ENCODE data around the gene TMEM184C. TPM values are rescaled to one million over a fixed set of nuclear protein-coding genes. Genes with fewer than 3 reads are reported as not detected.

The TMEM184C gene
- total and polyA plus RNA-seq, 8 donors, result 5.1 to 31.8 (median 9.7) TPM

DNA sequence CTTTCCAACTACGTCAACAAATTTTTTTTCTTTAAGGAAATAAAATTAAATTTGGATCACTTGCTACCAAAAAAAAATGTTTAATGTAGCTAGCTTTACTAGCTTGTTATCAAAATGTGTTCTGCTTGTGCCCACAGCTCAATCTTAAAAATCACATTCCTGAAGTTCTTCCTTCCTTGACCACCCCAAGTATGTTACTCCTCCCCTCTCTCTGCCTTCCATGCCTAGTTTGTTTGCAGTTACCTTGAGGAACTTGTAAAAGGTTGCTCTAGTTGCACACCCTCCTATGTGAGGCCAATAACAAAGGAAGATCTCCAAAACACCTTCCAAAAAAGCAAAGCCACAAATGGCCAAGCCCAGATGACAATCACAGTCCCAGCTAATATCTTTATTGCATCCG is 19.6 kb upstream of the TMEM184C start:
- WGBS, 5 donors, result 59 to 79% (median 62%) methylated on average over 2 of the region's 2 CpGs
- no peak overlapping the region for H3K4me3 ChIP-seq
- intact Hi-C loops (cut with DNase I; ENCODE audit: low total_unique reads), result no loop called here
- H3K27me3 ChIP-seq, result no peaks in the 10 kb centered on the region
- H3K9me3 ChIP-seq, result no peaks in the 10 kb centered on the region
- no peaks in the 10 kb centered on the region for H3K36me3 ChIP-seq
- TF ChIP-seq POLR2AphosphoS5 (IDR thresholded peaks at IDR 0.05) (no peak), EP300 (IDR thresholded peaks at IDR 0.05) (no peak), POLR2A (IDR thresholded peaks at IDR 0.05) (no peak)
- TF ChIP-seq, protein P1, sequence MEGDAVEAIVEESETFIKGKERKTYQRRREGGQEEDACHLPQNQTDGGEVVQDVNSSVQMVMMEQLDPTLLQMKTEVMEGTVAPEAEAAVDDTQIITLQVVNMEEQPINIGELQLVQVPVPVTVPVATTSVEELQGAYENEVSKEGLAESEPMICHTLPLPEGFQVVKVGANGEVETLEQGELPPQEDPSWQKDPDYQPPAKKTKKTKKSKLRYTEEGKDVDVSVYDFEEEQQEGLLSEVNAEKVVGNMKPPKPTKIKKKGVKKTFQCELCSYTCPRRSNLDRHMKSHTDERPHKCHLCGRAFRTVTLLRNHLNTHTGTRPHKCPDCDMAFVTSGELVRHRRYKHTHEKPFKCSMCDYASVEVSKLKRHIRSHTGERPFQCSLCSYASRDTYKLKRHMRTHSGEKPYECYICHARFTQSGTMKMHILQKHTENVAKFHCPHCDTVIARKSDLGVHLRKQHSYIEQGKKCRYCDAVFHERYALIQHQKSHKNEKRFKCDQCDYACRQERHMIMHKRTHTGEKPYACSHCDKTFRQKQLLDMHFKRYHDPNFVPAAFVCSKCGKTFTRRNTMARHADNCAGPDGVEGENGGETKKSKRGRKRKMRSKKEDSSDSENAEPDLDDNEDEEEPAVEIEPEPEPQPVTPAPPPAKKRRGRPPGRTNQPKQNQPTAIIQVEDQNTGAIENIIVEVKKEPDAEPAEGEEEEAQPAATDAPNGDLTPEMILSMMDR (IDR thresholded peaks at IDR 0.05), result no peak
- DNase-seq, result no peak
- peaks cover 0 to 15% (median 14%) of the 10 kb centered on the region in 4 donors for H3K4me1 ChIP-seq
- H3K27ac ChIP-seq, result peak overlapping the region in 4 of 5 donors; percentile 13 to 66 (median 48)

DNA sequence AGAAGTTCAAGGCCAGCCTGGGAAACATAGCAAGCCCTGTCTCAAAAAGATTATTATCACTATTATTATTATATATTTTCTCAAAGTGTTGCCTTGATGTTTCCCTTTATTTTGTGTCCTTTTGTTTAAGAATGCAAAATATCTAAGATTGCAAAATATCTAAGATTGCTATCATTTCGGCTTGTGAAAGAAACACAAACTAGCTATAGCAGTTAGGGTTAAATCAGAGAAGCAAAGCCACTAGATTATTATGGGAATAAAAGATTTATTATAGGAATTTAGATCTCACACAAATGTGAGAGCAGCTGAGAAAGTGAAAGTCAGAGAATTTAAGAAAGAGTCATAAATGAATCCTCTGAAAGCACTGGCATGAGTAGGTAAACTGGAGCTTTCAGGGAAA is 18.0 kb upstream of the TMEM184C start:
- Histone ChIP-seq H3K4me1 (peaks cover 0 to 15% (median 14%) of the 10 kb centered on the region in 4 donors), H3K4me3 (no peak overlapping the region), H3K36me3 (no peaks in the 10 kb centered on the region), H3K27ac (no peak overlapping the region), H3K9me3 (no peaks in the 10 kb centered on the region), H3K27me3 (no peaks in the 10 kb centered on the region)
- no peak for DNase-seq
- intact Hi-C loops (cut with DNase I; ENCODE audit: low total_unique reads), result no loop called here
- 91 to 93% (median 92%) methylated on average over 1 of the region's 1 CpG for WGBS, 5 donors
- no peak for TF ChIP-seq EP300 (IDR thresholded peaks at IDR 0.05)
- TF ChIP-seq POLR2AphosphoS5 (IDR thresholded peaks at IDR 0.05), result no peak
- no peak for TF ChIP-seq POLR2A (IDR thresholded peaks at IDR 0.05)
- TF ChIP-seq, protein P1 (IDR thresholded peaks at IDR 0.05), result no peak

DNA sequence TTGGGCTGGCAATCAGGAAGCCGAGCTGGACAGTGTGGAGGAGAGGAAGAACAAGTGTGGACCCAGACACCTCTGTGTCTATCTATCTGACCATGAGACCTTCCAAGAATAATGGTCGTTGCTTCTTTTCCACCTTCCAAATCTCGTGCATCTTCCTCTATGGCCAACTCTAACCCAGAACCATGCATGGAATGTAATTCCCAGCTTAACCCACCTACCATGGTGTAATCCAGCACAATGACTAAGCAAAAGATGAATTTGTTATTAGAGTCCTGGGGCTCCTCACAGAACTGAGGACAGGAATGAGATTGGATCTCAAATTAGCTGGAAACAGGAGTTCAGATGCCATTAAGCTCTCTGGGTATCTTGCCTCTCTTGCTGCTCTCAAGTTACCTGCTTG is 17.4 kb upstream of the TMEM184C start:
- H3K36me3 ChIP-seq, result no peaks in the 10 kb centered on the region
- H3K9me3 ChIP-seq, result no peaks in the 10 kb centered on the region
- intact Hi-C loops (cut with DNase I; ENCODE audit: low total_unique reads), result no loop called here
- peaks cover 0 to 15% (median 14%) of the 10 kb centered on the region in 4 donors for H3K4me1 ChIP-seq
- no peak overlapping the region for H3K27ac ChIP-seq
- no peak overlapping the region for H3K4me3 ChIP-seq
- no peaks in the 10 kb centered on the region for H3K27me3 ChIP-seq
- 80 to 88% (median 84%) methylated on average over 3 of the region's 3 CpGs for WGBS, 5 donors
- no peak for TF ChIP-seq POLR2AphosphoS5 (IDR thresholded peaks at IDR 0.05)
- DNase-seq, result no peak

DNA sequence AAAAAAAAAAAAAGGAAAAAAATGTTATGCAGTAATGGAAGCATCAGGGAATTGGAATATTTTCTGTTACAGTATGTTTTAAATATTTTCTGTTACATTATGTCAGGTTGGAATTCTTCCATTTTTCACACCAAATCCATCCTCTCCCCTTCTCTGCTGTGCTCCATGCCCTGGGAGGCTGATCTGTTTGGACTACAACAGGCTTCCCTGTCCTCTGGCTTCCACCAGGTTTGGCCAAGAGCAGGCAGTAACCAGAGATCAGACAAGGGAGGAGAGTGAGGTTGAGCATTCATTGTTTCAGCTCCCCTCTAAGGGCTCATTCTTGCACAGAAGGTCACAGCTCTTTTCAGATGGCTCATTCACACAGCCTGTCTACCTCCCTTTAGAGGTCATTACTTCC is 11.7 kb upstream of the TMEM184C start:
- no peaks in the 10 kb centered on the region for H3K27me3 ChIP-seq
- H3K4me1 ChIP-seq, result no peaks in the 10 kb centered on the region
- no peaks in the 10 kb centered on the region for H3K9me3 ChIP-seq
- no peak overlapping the region for H3K4me3 ChIP-seq
- intact Hi-C loops (cut with DNase I; ENCODE audit: low total_unique reads), result no loop called here
- H3K27ac ChIP-seq, result no peak overlapping the region
- no peak for TF ChIP-seq EP300 (IDR thresholded peaks at IDR 0.05)
- TF ChIP-seq POLR2A (IDR thresholded peaks at IDR 0.05), result no peak
- TF ChIP-seq, protein P1 (IDR thresholded peaks at IDR 0.05), result no peak
- no peak for TF ChIP-seq POLR2AphosphoS5 (IDR thresholded peaks at IDR 0.05)
- H3K36me3 ChIP-seq, result no peaks in the 10 kb centered on the region
- no peak for DNase-seq

DNA sequence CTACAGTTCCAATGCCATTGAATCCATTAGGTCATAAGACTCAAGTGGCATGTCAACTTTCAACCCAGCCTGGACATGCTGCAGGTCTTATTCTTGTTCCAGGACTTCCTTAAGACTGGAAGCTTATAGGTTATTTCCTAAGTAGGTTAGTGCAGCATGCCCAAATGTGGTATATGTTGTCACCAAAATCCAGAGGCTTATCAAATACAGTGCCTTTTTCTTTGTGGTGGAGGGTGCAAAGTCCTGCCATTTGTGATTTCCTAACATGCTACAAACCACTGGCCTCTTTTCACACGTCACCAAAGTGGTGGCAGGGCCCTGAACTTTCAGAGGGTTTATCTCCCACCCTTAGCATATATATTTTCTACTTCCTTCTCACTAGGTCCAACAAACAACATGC is 9.7 kb upstream of the TMEM184C start:
- Histone ChIP-seq H3K27me3 (no peaks in the 10 kb centered on the region), H3K4me3 (no peak overlapping the region), H3K4me1 (no peaks in the 10 kb centered on the region), H3K36me3 (no peaks in the 10 kb centered on the region), H3K27ac (no peak overlapping the region), H3K9me3 (no peaks in the 10 kb centered on the region)
- no peak for DNase-seq
- 53 to 75% (median 59%) methylated on average over 1 of the region's 1 CpG for WGBS, 5 donors
- intact Hi-C loops (cut with DNase I; ENCODE audit: low total_unique reads), result no loop called here
- TF ChIP-seq POLR2A (IDR thresholded peaks at IDR 0.05) (no peak), EP300 (IDR thresholded peaks at IDR 0.05) (no peak), POLR2AphosphoS5 (IDR thresholded peaks at IDR 0.05) (no peak)
- TF ChIP-seq, protein P1 (IDR thresholded peaks at IDR 0.05), result no peak

All from stomach (tissue), 9 donors.